ENCODE data around the gene IRF2BP2. TPM values are rescaled to one million over a fixed set of nuclear protein-coding genes. Genes with fewer than 3 reads are reported as not detected.
A peak's percentile ranks its signal among the peaks of the same experiment; 100 is the strongest.

IRF2BP2 gene
- total and polyA plus RNA-seq, 7 donors = 53.6 to 116 (median 73.4) TPM

- no peaks in the 10 kb centered on the region for H3K27me3 ChIP-seq (ENCODE audit: insufficient read depth in 3 of 3, low read length in 2 of 3)
- H3K4me1 ChIP-seq = no peaks in the 10 kb centered on the region
- no peak overlapping the region for H3K4me3 ChIP-seq
- no peak overlapping the region for H3K27ac ChIP-seq
- no peak for DNase-seq
- WGBS, 3 donors = 57 to 82% (median 77%) methylated on average over 3 of the region's 3 CpGs
- TF ChIP-seq, protein P1, sequence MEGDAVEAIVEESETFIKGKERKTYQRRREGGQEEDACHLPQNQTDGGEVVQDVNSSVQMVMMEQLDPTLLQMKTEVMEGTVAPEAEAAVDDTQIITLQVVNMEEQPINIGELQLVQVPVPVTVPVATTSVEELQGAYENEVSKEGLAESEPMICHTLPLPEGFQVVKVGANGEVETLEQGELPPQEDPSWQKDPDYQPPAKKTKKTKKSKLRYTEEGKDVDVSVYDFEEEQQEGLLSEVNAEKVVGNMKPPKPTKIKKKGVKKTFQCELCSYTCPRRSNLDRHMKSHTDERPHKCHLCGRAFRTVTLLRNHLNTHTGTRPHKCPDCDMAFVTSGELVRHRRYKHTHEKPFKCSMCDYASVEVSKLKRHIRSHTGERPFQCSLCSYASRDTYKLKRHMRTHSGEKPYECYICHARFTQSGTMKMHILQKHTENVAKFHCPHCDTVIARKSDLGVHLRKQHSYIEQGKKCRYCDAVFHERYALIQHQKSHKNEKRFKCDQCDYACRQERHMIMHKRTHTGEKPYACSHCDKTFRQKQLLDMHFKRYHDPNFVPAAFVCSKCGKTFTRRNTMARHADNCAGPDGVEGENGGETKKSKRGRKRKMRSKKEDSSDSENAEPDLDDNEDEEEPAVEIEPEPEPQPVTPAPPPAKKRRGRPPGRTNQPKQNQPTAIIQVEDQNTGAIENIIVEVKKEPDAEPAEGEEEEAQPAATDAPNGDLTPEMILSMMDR (IDR thresholded peaks at IDR 0.05) = no peak
- no peaks in the 10 kb centered on the region for H3K36me3 ChIP-seq (ENCODE audit: insufficient read depth in 1 of 2, low read depth in 1 of 2)
- intact Hi-C loops (cut with DNase I) = no loop called here
- no peak for ATAC-seq
- H3K9me3 ChIP-seq = no peaks in the 10 kb centered on the region
Measured at GRCh38 chr1:234644928-234645327, 35.0 kb upstream of the IRF2BP2 start.

GRCh38 chr1:234643850-234644134, 33.8 kb upstream of the IRF2BP2 start:
- DNase-seq (no peak), ATAC-seq (no peak)
- Histone ChIP-seq H3K4me3 (no peak overlapping the region), H3K36me3 (ENCODE audit: insufficient read depth in 1 of 2, low read depth in 1 of 2) (no peaks in the 10 kb centered on the region), H3K27me3 (ENCODE audit: insufficient read depth in 3 of 3, low read length in 2 of 3) (no peaks in the 10 kb centered on the region), H3K27ac (no peak overlapping the region), H3K4me1 (peaks cover 8% of the 10 kb centered on the region), H3K9me3 (no peaks in the 10 kb centered on the region)
- TF ChIP-seq, protein P1 (IDR thresholded peaks at IDR 0.05) = no peak
- intact Hi-C loops (cut with DNase I) = no loop called here

- no peaks in the 10 kb centered on the region for H3K9me3 ChIP-seq
- WGBS, 3 donors = 72 to 78% (median 73%) methylated on average over 14 of the region's 14 CpGs
- DNase-seq (no peak), ATAC-seq (no peak)
- no peaks in the 10 kb centered on the region for H3K27me3 ChIP-seq (ENCODE audit: insufficient read depth in 3 of 3, low read length in 2 of 3)
- no peak overlapping the region for H3K4me3 ChIP-seq
- no peak overlapping the region for H3K27ac ChIP-seq
- peaks cover 8% of the 10 kb centered on the region for H3K4me1 ChIP-seq
- intact Hi-C loops (cut with DNase I) = no loop called here
- TF ChIP-seq, protein P1 (IDR thresholded peaks at IDR 0.05) = no peak
- no peaks in the 10 kb centered on the region for H3K36me3 ChIP-seq (ENCODE audit: insufficient read depth in 1 of 2, low read depth in 1 of 2)
Measured at GRCh38 chr1:234643111-234643849, 33.3 kb upstream of the IRF2BP2 start.

- Histone ChIP-seq H3K9me3 (no peaks in the 10 kb centered on the region), H3K27me3 (ENCODE audit: insufficient read depth in 3 of 3, low read length in 2 of 3) (no peaks in the 10 kb centered on the region), H3K4me1 (peaks cover 8% of the 10 kb centered on the region), H3K27ac (no peak overlapping the region), H3K36me3 (ENCODE audit: insufficient read depth in 1 of 2, low read depth in 1 of 2) (no peaks in the 10 kb centered on the region), H3K4me3 (no peak overlapping the region)
- intact Hi-C loops (cut with DNase I) = no loop called here
- WGBS, 3 donors = 92 to 93% (median 92%) methylated on average over 2 of the region's 2 CpGs
- TF ChIP-seq, protein P1 (IDR thresholded peaks at IDR 0.05) = no peak
- ATAC-seq = no peak
- no peak for DNase-seq
Measured at GRCh38 chr1:234642428-234642827, 32.5 kb upstream of the IRF2BP2 start.

- H3K4me3 ChIP-seq = no peak overlapping the region
- DNase-seq = no peak
- intact Hi-C loops (cut with DNase I) = no loop called here
- TF ChIP-seq, protein P1 (IDR thresholded peaks at IDR 0.05) = no peak
- no peaks in the 10 kb centered on the region for H3K36me3 ChIP-seq (ENCODE audit: insufficient read depth in 1 of 2, low read depth in 1 of 2)
- no peaks in the 10 kb centered on the region for H3K9me3 ChIP-seq
- peaks cover 8% of the 10 kb centered on the region for H3K4me1 ChIP-seq
- H3K27me3 ChIP-seq (ENCODE audit: insufficient read depth in 3 of 3, low read length in 2 of 3) = no peaks in the 10 kb centered on the region
- ATAC-seq = no peak
- 82 to 88% (median 87%) methylated on average over 4 of the region's 4 CpGs for WGBS, 3 donors
- peak overlapping the region; percentile 71 for H3K27ac ChIP-seq
Measured at GRCh38 chr1:234639961-234640360, 30.0 kb upstream of the IRF2BP2 start.
